ENCODE data around the gene ZNF22. TPM values are rescaled to one million over a fixed set of nuclear protein-coding genes. Genes with fewer than 3 reads are reported as not detected.

The ZNF22 gene
- total and polyA plus RNA-seq, 12 donors, result 8.0 to 28.7 (median 13.2) TPM

DNA sequence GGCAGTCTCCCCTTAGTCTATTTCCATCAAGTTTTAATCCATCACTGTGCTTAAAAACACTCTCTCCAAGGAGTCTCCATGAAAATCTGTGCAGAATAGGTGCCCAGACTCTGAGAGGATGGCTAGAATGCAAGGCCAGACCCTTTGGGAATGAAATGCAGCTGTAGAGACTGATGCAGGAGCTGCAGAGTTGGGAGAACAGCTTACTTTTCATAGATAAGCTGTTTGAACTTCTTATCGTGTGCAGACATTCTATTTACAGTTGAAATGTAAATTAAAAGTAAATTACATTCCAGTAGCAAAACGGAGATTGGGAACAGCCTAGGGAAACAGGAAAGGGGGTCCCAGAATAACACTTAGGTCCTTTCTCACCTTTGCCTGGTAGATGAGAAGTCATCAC, 14.9 kb downstream of the ZNF22 start:
- intact Hi-C loops (cut with DNase I), result no loop called here
- Histone ChIP-seq H3K27me3 (no peaks in the 10 kb centered on the region), H3K36me3 (replicated peaks in 1 of 2) (no peaks in the 10 kb centered on the region), H3K4me3 (no peak overlapping the region), H3K4me1 (replicated peaks in 1 of 2) (no peaks in the 10 kb centered on the region), H3K27ac (no peak overlapping the region), H3K9me3 (replicated peaks in 1 of 3) (no peaks in the 10 kb centered on the region)
- DNase-seq, result no peak
- 48 to 70% (median 58%) methylated on average over 2 of the region's 2 CpGs for WGBS, 4 donors
- TF ChIP-seq CTCF (IDR thresholded peaks at IDR 0.05), result no peak

GRCh38 chr10:45023426-45023825, 22.7 kb downstream of the ZNF22 start:
- no peak overlapping the region for H3K4me3 ChIP-seq
- no peaks in the 10 kb centered on the region for H3K27me3 ChIP-seq
- H3K27ac ChIP-seq, result no peak overlapping the region
- no peaks in the 10 kb centered on the region for H3K36me3 ChIP-seq (replicated peaks in 1 of 2)
- no peak for DNase-seq
- TF ChIP-seq POLR2A (IDR thresholded peaks at IDR 0.05), result no peak
- no peak for TF ChIP-seq CTCF (IDR thresholded peaks at IDR 0.05)
- no peaks in the 10 kb centered on the region for H3K9me3 ChIP-seq (replicated peaks in 1 of 3)
- intact Hi-C loops (cut with DNase I), result no loop called here
- 79 to 100% (median 83%) methylated on average over 2 of the region's 2 CpGs for WGBS, 4 donors
- H3K4me1 ChIP-seq (replicated peaks in 1 of 2), result no peaks in the 10 kb centered on the region

DNA sequence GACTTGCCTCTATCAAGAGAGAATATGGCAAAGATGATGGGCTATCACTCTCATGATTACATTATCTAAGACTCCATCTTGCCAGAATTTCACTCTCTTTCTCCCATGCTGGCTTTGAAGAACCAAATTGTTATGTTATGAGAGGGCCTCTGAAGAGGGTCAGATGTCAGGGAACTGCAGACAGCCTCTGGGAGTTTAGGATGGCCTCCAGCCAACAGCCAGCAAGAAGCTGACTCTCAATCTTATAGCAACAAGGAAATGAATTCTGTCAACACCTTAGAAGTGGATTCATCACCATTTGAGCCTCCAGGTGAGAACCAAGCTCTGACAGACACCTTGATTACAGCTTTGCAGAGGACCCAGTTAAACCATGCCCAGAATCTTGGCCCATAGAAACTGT, 33.6 kb downstream of the ZNF22 start:
- intact Hi-C loops (cut with DNase I), result no loop called here
- Histone ChIP-seq H3K27ac (no peak overlapping the region), H3K9me3 (replicated peaks in 1 of 3) (peaks cover 0 to 9% (median 0%) of the 10 kb centered on the region in 3 donors), H3K4me1 (replicated peaks in 1 of 2) (no peaks in the 10 kb centered on the region), H3K36me3 (replicated peaks in 1 of 2) (no peaks in the 10 kb centered on the region), H3K27me3 (no peaks in the 10 kb centered on the region), H3K4me3 (no peak overlapping the region)
- no peak for TF ChIP-seq POLR2A (IDR thresholded peaks at IDR 0.05)
- no peak for TF ChIP-seq CTCF (IDR thresholded peaks at IDR 0.05)
- DNase-seq, result no peak

DNA sequence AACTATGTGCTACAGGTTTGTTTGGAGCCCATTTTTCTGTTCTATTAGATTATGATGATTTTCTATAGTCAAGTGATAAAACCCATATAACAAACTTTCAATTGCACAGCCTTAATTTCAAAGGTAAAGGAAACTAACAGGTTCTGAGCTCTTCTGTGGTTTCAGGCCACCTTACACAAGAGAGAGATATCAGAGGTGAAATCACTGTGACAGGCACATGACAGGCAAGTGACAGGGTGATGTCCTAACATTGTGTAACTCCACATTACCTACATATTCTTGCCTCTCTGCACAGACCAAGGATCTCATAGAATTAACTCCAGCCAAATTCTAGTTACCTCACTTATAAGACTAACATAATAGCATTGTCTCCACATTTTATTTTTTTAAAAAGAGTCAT, 35.0 kb downstream of the ZNF22 start:
- no peaks in the 10 kb centered on the region for H3K27me3 ChIP-seq
- H3K36me3 ChIP-seq (replicated peaks in 1 of 2), result no peaks in the 10 kb centered on the region
- DNase-seq, result no peak
- intact Hi-C loops (cut with DNase I), result no loop called here
- no peak overlapping the region for H3K27ac ChIP-seq
- no peaks in the 10 kb centered on the region for H3K4me1 ChIP-seq (replicated peaks in 1 of 2)
- H3K9me3 ChIP-seq (replicated peaks in 1 of 3), result no peaks in the 10 kb centered on the region
- TF ChIP-seq POLR2A (IDR thresholded peaks at IDR 0.05) (no peak), CTCF (IDR thresholded peaks at IDR 0.05) (no peak)
- no peak overlapping the region for H3K4me3 ChIP-seq

All from adrenal gland (tissue), 12 donors.